A673 (cell line): ENCODE data around the gene PKNOX2.

ENCODE experiments used
- CTCF ChIP-seq: fragments of 300-800, 200-600 bp; sonication (generic); conservative IDR thresholded peaks from 2 replicates; pipeline ENCODE4 v1.5.1; 2017; ENCODE audit warnings: low read depth, mild to moderate bottlenecking, antibody characterized with exemption, low read length, moderate library complexity, mixed read lengths
- EZH2 ChIP-seq: fragments of 200-600 bp; sonication (generic); IDR thresholded peaks from 2 replicates; pipeline ENCODE4 v1.6.1; 2017; ENCODE audit warnings: borderline replicate concordance, low read depth, mild to moderate bottlenecking, mixed read lengths, antibody characterized with exemption, low read length; ENCODE audit not compliant: poor library complexity, severe bottlenecking

- TF ChIP-seq EZH2 (no peak), CTCF (no peak)
Measured at GRCh38 chr11:125341676-125342075, 177.1 kb downstream of the PKNOX2 start.
